HCT116 (cell line): ENCODE measurements around the gene IL17A. TPM values are rescaled to one million over a fixed set of nuclear protein-coding genes. Genes with fewer than 3 reads are reported as not detected.

Source experiments
- ATAC-seq: fragments of 200-7000 bp; cut with Tn5 transposase; 2 replicates; pipeline ENCODE4 v1.9.1; 2020; ENCODE audit warnings: mild to moderate bottlenecking, moderate library complexity
- BruUV-seq: library from RNA; stranded (reverse); fragments of 400-500 nt; replicated peaks from 2 replicates; lab custom pipeline; 2021; lab: Mats Ljungman, UMichigan
- CTCF ChIA-PET: fragments of 300-600 bp; sonication (Branson Sonifier 250); formaldehyde crosslinking; loops from one replicate; lab custom pipeline; 2021; ENCODE audit warnings: antibody characterized with exemption; lab: Charles Lee
- POLR2A ChIA-PET: fragments of 300-600, 350-600 bp; sonication (Branson Sonifier 250); formaldehyde crosslinking; loops from one replicate; lab custom pipeline; 2021; ENCODE audit warnings: antibody characterized with exemption; lab: Charles Lee
- RAD21 ChIA-PET, 2 experiments: fragments of 300-600 bp; sonication (Branson Sonifier 250); formaldehyde crosslinking; loops; one replicate each; lab custom pipeline; 2023; ENCODE audit warnings: low total read pairs in 2 of 2; ENCODE audit not compliant: uncharacterized antibody in 2 of 2, unreplicated experiment in 2 of 2, low non-redundant PET in 1 of 2; lab: Charles Lee
- DNase-seq: peaks from one replicate; pipeline ENCODE4 v3.0.0-alpha.2; 2010; ENCODE audit warnings: low read depth, low spot score
- H2AFZ ChIP-seq: fragments of 200-600 bp; shearing (Covaris generic), sonication (generic); 2 replicates; pipeline ENCODE4 v1.6.1; 2017; ENCODE audit warnings: low read depth, mixed run types, mixed read lengths, antibody characterized with exemption, low read length; ENCODE audit not compliant: poor library complexity, severe bottlenecking
- H3K27ac ChIP-seq: 2 replicates; pipeline ENCODE4 v1.5.1; 2012; ENCODE audit warnings: low read depth, low read length
- H3K27me3 ChIP-seq: fragments of 200-600 bp; sonication (generic); 2 replicates; pipeline ENCODE4 v1.6.1; 2016; ENCODE audit warnings: mixed run types, low read length, mixed read lengths; ENCODE audit not compliant: insufficient read depth
- H3K36me3 ChIP-seq, 2 experiments: fragments of 200-500 bp in 1 of 2; fragments of 200-600 bp in 1 of 2; sonication (Bioruptor generic) in 1 of 2; sonication (generic) in 1 of 2; 2 replicates each; pipeline versions ENCODE4 v1.5.1 to v1.6.1; 2014 to 2016; ENCODE audit warnings: low read length in 2 of 2, inconsistent platforms in 1 of 2, mixed read lengths in 1 of 2, mixed run types in 1 of 2; ENCODE audit not compliant: insufficient read depth in 2 of 2, control insufficient read depth in 1 of 2
- H3K4me1 ChIP-seq, 2 experiments: fragments of 200-600 bp in 1 of 2; sonication (generic) in 1 of 2; 2 replicates each; pipeline versions ENCODE4 v1.5.1 to v1.6.1; 2012 to 2017; ENCODE audit warnings: low read length in 2 of 2, inconsistent platforms in 1 of 2, mild to moderate bottlenecking in 1 of 2, mixed read lengths in 1 of 2, mixed run types in 1 of 2, moderate library complexity in 1 of 2; ENCODE audit not compliant: insufficient read depth in 2 of 2, control insufficient read depth in 1 of 2
- H3K4me2 ChIP-seq: fragments of 200-600 bp; sonication (generic); 2 replicates; pipeline ENCODE4 v1.6.1; 2017; ENCODE audit warnings: mixed run types, low read length, mixed read lengths
- H3K4me3 ChIP-seq, 2 experiments: fragments of 200-600 bp in 1 of 2; sonication (generic) in 1 of 2; replicated peaks in 1 of 2; 2 replicates each; pipeline ENCODE4 v1.5.1; 2011 to 2016; ENCODE audit warnings: low read length in 2 of 2, control low read depth in 1 of 2, low read depth in 1 of 2, mild to moderate bottlenecking in 1 of 2, mixed read lengths in 1 of 2, mixed run types in 1 of 2
- H3K79me2 ChIP-seq: fragments of 200-600 bp; sonication (generic); 2 replicates; pipeline ENCODE4 v1.6.1; 2017; ENCODE audit warnings: mild to moderate bottlenecking, mixed run types, low read length, moderate library complexity, mixed read lengths; ENCODE audit not compliant: insufficient read depth
- H3K9ac ChIP-seq: fragments of 200-600 bp; sonication (generic); 2 replicates; pipeline ENCODE4 v1.6.1; 2016; ENCODE audit warnings: low read length, mixed read lengths
- H3K9me2 ChIP-seq: fragments of 200-600 bp; sonication (generic), shearing (Covaris generic); 2 replicates; pipeline ENCODE4 v1.6.1; 2017; ENCODE audit warnings: mixed run types, mild to moderate bottlenecking, moderate library complexity; ENCODE audit not compliant: insufficient read depth
- H3K9me3 ChIP-seq, 2 experiments: fragments of 200-500 bp in 1 of 2; fragments of 200-600 bp in 1 of 2; sonication (Bioruptor generic) in 1 of 2; sonication (generic) in 1 of 2; 2 replicates each; pipeline ENCODE4 v1.6.1; 2014 to 2017; ENCODE audit warnings: low read length in 2 of 2, mixed read lengths in 2 of 2, inconsistent platforms in 1 of 2, low read depth in 1 of 2, mild to moderate bottlenecking in 1 of 2, mixed run types in 1 of 2, moderate library complexity in 1 of 2; ENCODE audit not compliant: control insufficient read depth in 1 of 2, insufficient read depth in 1 of 2
- H4K20me1 ChIP-seq: fragments of 200-600 bp; sonication (generic), shearing (Covaris generic); 2 replicates; pipeline ENCODE4 v1.6.1; 2017; ENCODE audit warnings: mixed run types, mild to moderate bottlenecking, moderate library complexity; ENCODE audit not compliant: insufficient read depth
- CEBPB ChIP-seq: IDR thresholded peaks from 2 replicates; pipeline ENCODE4 v1.6.1; 2012; ENCODE audit warnings: low read depth
- CTCF ChIP-seq, 3 experiments: fragments of 200-600 bp in 1 of 3; sonication (generic) in 1 of 3; IDR thresholded peaks in 2 of 3; conservative IDR thresholded peaks in 1 of 3; 2 replicates each; pipeline ENCODE4 v1.5.1; 2012 to 2017; ENCODE audit warnings: low read depth in 2 of 3, low read length in 2 of 3, antibody characterized with exemption in 1 of 3, borderline replicate concordance in 1 of 3, control low read depth in 1 of 3, mild to moderate bottlenecking in 1 of 3, mixed read lengths in 1 of 3, mixed run types in 1 of 3, moderate library complexity in 1 of 3; ENCODE audit not compliant: insufficient read depth in 1 of 3
- EGR1 ChIP-seq: IDR thresholded peaks from 2 replicates; pipeline ENCODE4 v1.6.1; 2012; ENCODE audit warnings: low read depth
- ELF1 ChIP-seq: IDR thresholded peaks from 2 replicates; pipeline ENCODE4 v1.6.1; 2012; ENCODE audit warnings: low read depth, borderline replicate concordance
- EZH2 ChIP-seq: fragments of 200-600 bp; sonication (generic); IDR thresholded peaks from 2 replicates; pipeline ENCODE4 v1.6.1; 2017; ENCODE audit warnings: antibody characterized with exemption, mixed run types
- POLR2A ChIP-seq: IDR thresholded peaks from 2 replicates; pipeline ENCODE4 v1.7.0; 2011; ENCODE audit warnings: borderline replicate concordance; ENCODE audit not compliant: insufficient read depth, insufficient read length; ENCODE audit errors: extremely low read depth
- RAD21 ChIP-seq: IDR thresholded peaks from 2 replicates; pipeline ENCODE4 v1.6.1; 2012; ENCODE audit warnings: low read depth, mild to moderate bottlenecking
- SP1 ChIP-seq: IDR thresholded peaks from 2 replicates; pipeline ENCODE4 v1.6.1; 2012; ENCODE audit warnings: low read depth
- TCF7L2 ChIP-seq: IDR thresholded peaks from 2 replicates; pipeline ENCODE4 v1.7.0; 2011; ENCODE audit warnings: borderline replicate concordance, inconsistent platforms; ENCODE audit not compliant: insufficient read depth, insufficient read length; ENCODE audit errors: extremely low read depth
- YY1 ChIP-seq: IDR thresholded peaks from 2 replicates; pipeline ENCODE4 v1.6.1; 2011; ENCODE audit warnings: low read length, low read depth, moderate library complexity, mild to moderate bottlenecking; ENCODE audit not compliant: insufficient replicate concordance; ENCODE audit errors: extremely low read depth
- ZBTB33 ChIP-seq: IDR thresholded peaks from 2 replicates; pipeline ENCODE4 v1.6.1; 2011; ENCODE audit warnings: mild to moderate bottlenecking, low read length, moderate library complexity; ENCODE audit not compliant: insufficient replicate concordance; ENCODE audit errors: extremely low read depth
- ZFX ChIP-seq: fragments of 450-650 bp; IDR thresholded peaks from 2 replicates; pipeline ENCODE4 v1.6.1; 2017
- intact Hi-C: fragments of 100-400 bp; cut with micrococcal nuclease; formaldehyde crosslinking; loops from 2 replicates; pipeline ENCODE4 v1.10.0; 2022
- total RNA-seq: library from RNA; stranded (reverse); gene quantifications from one replicate; pipeline ENCODE4 v1.2.1, GENCODE V29; 2021; ENCODE audit not compliant: unreplicated experiment

Gene IL17A
- total RNA-seq, 1 experiment from 2014 or later = not detected

- RAD21 ChIA-PET = no interaction called here
Measured at GRCh38 chr6:52191824-52192223, 5.6 kb downstream of the IL17A start.

GRCh38 chr6:52195886-52196285, 9.7 kb downstream of the IL17A start:
- ATAC-seq = no peak
- no TSS peak for BruUV-seq
- RAD21 ChIA-PET = no interaction called here

More at GRCh38 chr6:52191824-52192223, 5.6 kb downstream of the IL17A start:
- no peak for ATAC-seq
- no peak overlapping the region for H3K9ac ChIP-seq
- H4K20me1 ChIP-seq = no peaks in the 10 kb centered on the region
- no peak overlapping the region for H2AFZ ChIP-seq
- H3K4me3 ChIP-seq = no peak overlapping the region
- no peak overlapping the region for H3K27ac ChIP-seq
- H3K4me2 ChIP-seq = no peak overlapping the region
- H3K9me2 ChIP-seq = peaks cover 3% of the 10 kb centered on the region; the same call in 1 of the 2 replicates
- peaks cover 14% of the 10 kb centered on the region for H3K27me3 ChIP-seq
- DNase-seq = no peak
- intact Hi-C loops = no loop called here
- H3K9me3 ChIP-seq = no peaks in the 10 kb centered on the region
- no peaks in the 10 kb centered on the region for H3K36me3 ChIP-seq
- H3K79me2 ChIP-seq = no peaks in the 10 kb centered on the region
- ChIA-PET POLR2A (no interaction called here), CTCF (no interaction called here)
- no peaks in the 10 kb centered on the region for H3K4me1 ChIP-seq
- no TSS peak for BruUV-seq
- no peak for TF ChIP-seq EZH2
- TF ChIP-seq CEBPB = no peak
- TF ChIP-seq ELF1 = no peak
- no peak for TF ChIP-seq YY1
- TF ChIP-seq SP1 = no peak
- no peak for TF ChIP-seq ZBTB33
- TF ChIP-seq, all 23 proteins: peak for 0

More at GRCh38 chr6:52195886-52196285, 9.7 kb downstream of the IL17A start:
- H3K27me3 ChIP-seq = no peaks in the 10 kb centered on the region
- no peak overlapping the region for H3K27ac ChIP-seq
- H3K4me1 ChIP-seq = no peaks in the 10 kb centered on the region
- no peaks in the 10 kb centered on the region for H4K20me1 ChIP-seq
- no peaks in the 10 kb centered on the region for H3K9me3 ChIP-seq
- TF ChIP-seq CTCF (IDR thresholded peaks at IDR 0.05 in 2 of 3, conservative IDR thresholded peaks at IDR 0.05 in 1 of 3; ENCODE audit: borderline replicate concordance in 1 of 3, insufficient read depth in 1 of 3, low read depth in 2 of 3, low read length in 2 of 3) = no peak
- no peak for TF ChIP-seq RAD21
- TF ChIP-seq CEBPB = no peak
- no peak for TF ChIP-seq EGR1
- no peak for TF ChIP-seq ZFX
- TF ChIP-seq ELF1 = no peak
- TF ChIP-seq POLR2A = no peak
- TF ChIP-seq YY1 = no peak
- TF ChIP-seq SP1 = no peak
- no peak for TF ChIP-seq TCF7L2
- TF ChIP-seq, all 23 proteins: peak for 0
- ChIA-PET POLR2A (no interaction called here), CTCF (no interaction called here)
- Histone ChIP-seq H3K79me2 (no peaks in the 10 kb centered on the region), H3K9ac (no peak overlapping the region), H3K4me2 (no peak overlapping the region), H2AFZ (no peak overlapping the region), H3K9me2 (peaks cover 3% of the 10 kb centered on the region; the same call in 1 of the 2 replicates), H3K4me3 (no peak overlapping the region), H3K36me3 (no peaks in the 10 kb centered on the region)
- DNase-seq = no peak
- intact Hi-C loops = no loop called here
